Measurements from ENCODE around the gene MED23.

DNA sequence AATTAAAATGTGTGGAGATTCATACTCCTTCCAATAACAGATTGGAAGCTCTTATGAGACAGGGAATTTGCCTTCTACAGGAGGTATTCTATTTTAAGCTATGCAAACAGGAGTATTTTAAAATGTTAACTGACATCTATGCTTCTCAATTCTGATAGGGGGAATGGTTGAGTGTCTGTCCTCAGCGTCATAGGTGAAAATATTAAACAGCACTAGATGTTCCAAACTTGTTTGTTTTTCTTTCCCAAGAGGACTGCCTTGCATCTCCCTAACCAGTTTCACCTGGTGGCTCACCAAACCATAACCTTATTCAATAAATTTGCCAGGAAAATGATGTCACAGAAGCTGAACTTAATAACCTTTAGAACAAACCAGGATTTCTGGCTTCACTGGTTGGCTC, 79.6 kb downstream of the MED23 start:
- TF ChIP-seq, protein P1, sequence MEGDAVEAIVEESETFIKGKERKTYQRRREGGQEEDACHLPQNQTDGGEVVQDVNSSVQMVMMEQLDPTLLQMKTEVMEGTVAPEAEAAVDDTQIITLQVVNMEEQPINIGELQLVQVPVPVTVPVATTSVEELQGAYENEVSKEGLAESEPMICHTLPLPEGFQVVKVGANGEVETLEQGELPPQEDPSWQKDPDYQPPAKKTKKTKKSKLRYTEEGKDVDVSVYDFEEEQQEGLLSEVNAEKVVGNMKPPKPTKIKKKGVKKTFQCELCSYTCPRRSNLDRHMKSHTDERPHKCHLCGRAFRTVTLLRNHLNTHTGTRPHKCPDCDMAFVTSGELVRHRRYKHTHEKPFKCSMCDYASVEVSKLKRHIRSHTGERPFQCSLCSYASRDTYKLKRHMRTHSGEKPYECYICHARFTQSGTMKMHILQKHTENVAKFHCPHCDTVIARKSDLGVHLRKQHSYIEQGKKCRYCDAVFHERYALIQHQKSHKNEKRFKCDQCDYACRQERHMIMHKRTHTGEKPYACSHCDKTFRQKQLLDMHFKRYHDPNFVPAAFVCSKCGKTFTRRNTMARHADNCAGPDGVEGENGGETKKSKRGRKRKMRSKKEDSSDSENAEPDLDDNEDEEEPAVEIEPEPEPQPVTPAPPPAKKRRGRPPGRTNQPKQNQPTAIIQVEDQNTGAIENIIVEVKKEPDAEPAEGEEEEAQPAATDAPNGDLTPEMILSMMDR (conservative IDR thresholded peaks at IDR 0.05; ENCODE audit: low read depth in 2 of 2) = no peak
- TF ChIP-seq, protein P2, sequence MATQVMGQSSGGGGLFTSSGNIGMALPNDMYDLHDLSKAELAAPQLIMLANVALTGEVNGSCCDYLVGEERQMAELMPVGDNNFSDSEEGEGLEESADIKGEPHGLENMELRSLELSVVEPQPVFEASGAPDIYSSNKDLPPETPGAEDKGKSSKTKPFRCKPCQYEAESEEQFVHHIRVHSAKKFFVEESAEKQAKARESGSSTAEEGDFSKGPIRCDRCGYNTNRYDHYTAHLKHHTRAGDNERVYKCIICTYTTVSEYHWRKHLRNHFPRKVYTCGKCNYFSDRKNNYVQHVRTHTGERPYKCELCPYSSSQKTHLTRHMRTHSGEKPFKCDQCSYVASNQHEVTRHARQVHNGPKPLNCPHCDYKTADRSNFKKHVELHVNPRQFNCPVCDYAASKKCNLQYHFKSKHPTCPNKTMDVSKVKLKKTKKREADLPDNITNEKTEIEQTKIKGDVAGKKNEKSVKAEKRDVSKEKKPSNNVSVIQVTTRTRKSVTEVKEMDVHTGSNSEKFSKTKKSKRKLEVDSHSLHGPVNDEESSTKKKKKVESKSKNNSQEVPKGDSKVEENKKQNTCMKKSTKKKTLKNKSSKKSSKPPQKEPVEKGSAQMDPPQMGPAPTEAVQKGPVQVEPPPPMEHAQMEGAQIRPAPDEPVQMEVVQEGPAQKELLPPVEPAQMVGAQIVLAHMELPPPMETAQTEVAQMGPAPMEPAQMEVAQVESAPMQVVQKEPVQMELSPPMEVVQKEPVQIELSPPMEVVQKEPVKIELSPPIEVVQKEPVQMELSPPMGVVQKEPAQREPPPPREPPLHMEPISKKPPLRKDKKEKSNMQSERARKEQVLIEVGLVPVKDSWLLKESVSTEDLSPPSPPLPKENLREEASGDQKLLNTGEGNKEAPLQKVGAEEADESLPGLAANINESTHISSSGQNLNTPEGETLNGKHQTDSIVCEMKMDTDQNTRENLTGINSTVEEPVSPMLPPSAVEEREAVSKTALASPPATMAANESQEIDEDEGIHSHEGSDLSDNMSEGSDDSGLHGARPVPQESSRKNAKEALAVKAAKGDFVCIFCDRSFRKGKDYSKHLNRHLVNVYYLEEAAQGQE (IDR thresholded peaks at IDR 0.05; ENCODE audit: unreplicated experiment) = no peak
